ENCODE measurements around the gene IGFBP7.
A peak's percentile ranks its signal among the peaks of the same experiment; 100 is the strongest.

The IGFBP7 gene

DNA sequence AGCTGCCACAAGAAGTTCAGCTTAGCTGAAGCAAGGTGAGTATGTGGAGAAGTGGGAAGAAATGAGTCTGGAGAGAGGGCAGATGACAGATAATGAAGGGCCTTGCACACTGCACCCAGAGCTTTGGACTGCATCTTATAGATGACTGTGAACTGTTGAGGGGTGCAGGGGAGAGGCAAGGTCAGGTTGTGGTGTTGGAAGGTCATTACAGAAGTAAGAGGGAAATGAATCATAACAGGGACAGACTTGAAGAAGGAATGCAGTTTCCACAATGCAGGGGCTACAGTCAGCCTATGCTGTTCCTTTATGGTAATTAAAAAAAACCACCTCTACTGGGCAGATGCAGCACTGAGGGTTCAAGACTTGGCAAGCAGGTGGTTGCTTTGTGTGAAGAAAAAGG lies 4.8 kb upstream of the IGFBP7 start:
- no peak overlapping the region for H3K4me3 ChIP-seq (ENCODE audit: insufficient read depth, low read depth, low read length)
- H3K36me3 ChIP-seq (ENCODE audit: control insufficient read depth, insufficient read depth, low read length) = no peaks in the 10 kb centered on the region
- H3K4me1 ChIP-seq (ENCODE audit: control insufficient read depth, insufficient read depth, low read length) = peaks cover 10% of the 10 kb centered on the region
- no peak overlapping the region for H3K27ac ChIP-seq (ENCODE audit: insufficient read depth, low read depth, low read length, poor library complexity, severe bottlenecking)
- peaks cover 11% of the 10 kb centered on the region for H3K27me3 ChIP-seq (ENCODE audit: control insufficient read depth, insufficient read depth, low read length, poor library complexity, severe bottlenecking)
- H3K9me3 ChIP-seq (ENCODE audit: control insufficient read depth, low read length) = no peaks in the 10 kb centered on the region

DNA sequence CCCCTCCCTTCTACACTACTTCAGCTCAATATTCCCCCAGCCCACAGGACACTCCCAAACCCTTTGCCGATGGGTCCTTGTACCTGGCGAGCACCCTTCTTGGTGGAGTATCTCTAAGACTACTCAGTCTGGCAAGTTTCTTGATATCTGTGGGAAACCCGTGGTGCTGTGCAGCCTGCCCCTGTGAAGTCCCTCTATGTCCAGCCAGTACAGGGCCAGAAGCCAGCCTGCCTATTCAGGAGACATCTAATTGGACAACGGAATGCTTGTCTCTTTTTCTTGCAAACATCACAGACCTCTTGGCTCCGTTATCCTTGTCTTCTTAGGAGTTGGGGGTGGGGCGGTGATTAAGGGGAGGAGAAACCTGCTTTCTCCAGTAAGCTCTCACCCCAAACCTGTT lies 3.7 kb upstream of the IGFBP7 start:
- WGBS, 2 experiments = 78 to 91% methylated on average over 5 to 6 of the region's 6 CpGs
- Histone ChIP-seq H3K27ac (ENCODE audit: insufficient read depth, low read depth, low read length, poor library complexity, severe bottlenecking) (no peak overlapping the region), H3K27me3 (ENCODE audit: control insufficient read depth, insufficient read depth, low read length, poor library complexity, severe bottlenecking) (peaks cover 22% of the 10 kb centered on the region), H3K9me3 (ENCODE audit: control insufficient read depth, low read length) (no peaks in the 10 kb centered on the region), H3K4me1 (ENCODE audit: control insufficient read depth, insufficient read depth, low read length) (peaks cover 10% of the 10 kb centered on the region), H3K4me3 (ENCODE audit: insufficient read depth, low read depth, low read length) (no peak overlapping the region), H3K36me3 (ENCODE audit: control insufficient read depth, insufficient read depth, low read length) (no peaks in the 10 kb centered on the region)

DNA sequence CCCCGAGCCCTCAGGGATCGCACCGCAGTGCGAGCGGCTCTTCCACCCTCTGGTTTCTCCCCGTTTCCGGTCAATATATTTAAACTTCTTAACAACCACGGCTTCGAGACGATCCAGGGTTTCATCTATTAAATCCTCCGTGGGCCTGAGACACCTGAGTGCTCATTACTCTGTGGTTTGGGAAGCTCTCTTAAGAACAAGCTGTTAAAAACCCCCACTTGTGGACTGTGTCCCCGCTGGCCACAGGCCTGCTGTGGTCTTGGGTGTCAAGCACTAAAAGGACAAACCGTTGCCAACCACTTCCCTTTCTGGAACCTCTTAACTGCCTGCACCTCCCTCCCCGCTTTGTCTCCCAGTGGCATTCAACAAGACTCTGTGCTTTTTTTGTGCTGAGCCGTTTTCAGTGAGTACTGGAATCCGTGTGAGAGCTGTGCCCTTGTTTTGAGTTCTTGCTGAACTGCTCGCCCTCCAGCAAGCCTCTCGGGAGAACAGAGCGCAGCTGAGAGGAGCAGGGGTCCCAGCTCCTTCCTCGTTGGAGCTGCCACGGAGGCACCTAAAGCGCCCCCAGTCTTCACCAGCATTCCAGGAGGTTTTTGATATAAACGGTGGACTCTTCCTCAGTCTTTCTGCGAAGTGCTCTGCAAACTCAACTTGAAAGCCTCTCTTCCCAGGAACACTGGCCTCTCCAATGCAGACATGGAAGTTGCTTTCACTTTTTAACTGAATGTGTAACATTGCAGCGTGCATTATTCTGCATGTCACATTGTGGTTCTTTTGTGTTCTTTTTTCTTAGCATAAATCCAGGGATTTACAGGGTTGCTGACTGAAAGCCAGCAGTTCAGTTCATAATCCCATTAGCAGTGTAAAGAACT lies 691 bp upstream of the IGFBP7 start:
- H3K4me3 ChIP-seq (ENCODE audit: insufficient read depth, low read depth, low read length) = peak overlapping the region; percentile 45
- H3K9me3 ChIP-seq (ENCODE audit: control insufficient read depth, low read length) = no peaks in the 10 kb centered on the region
- peak overlapping the region; percentile 11 for H3K27ac ChIP-seq (ENCODE audit: insufficient read depth, low read depth, low read length, poor library complexity, severe bottlenecking)
- H3K4me1 ChIP-seq (ENCODE audit: control insufficient read depth, insufficient read depth, low read length) = peaks cover 10% of the 10 kb centered on the region
- H3K27me3 ChIP-seq (ENCODE audit: control insufficient read depth, insufficient read depth, low read length, poor library complexity, severe bottlenecking) = peaks cover 43% of the 10 kb centered on the region
- 5% methylated on average over 25 of the region's 25 CpGs for whole genome bisulfite sequencing, 2 experiments
- no peaks in the 10 kb centered on the region for H3K36me3 ChIP-seq (ENCODE audit: control insufficient read depth, insufficient read depth, low read length)

DNA sequence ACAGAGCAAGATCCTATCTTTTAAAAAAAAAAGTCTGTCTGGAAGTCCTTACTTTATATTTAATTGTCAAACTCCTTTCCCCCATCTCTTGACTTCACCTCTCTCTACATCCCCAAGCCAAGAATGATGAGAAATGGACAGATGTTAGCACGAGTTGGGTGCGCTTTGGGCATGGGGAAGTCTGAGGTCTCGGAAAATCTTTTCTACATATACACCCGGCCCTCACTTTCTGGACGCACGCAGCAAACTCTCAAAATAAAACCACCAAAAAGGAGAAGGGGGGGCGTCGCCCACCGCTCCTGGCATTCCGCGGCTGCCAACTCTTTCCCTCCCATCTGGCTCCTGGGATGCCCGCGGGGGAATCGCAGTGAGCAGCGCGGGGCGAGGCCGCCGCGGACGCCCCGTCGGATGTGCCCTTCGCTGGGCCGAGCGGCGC lies 756 bp downstream of the IGFBP7 start:
- Histone ChIP-seq H3K4me1 (ENCODE audit: control insufficient read depth, insufficient read depth, low read length) (peaks cover 10% of the 10 kb centered on the region), H3K4me3 (ENCODE audit: insufficient read depth, low read depth, low read length) (peak overlapping the region; percentile 45), H3K36me3 (ENCODE audit: control insufficient read depth, insufficient read depth, low read length) (no peaks in the 10 kb centered on the region), H3K27ac (ENCODE audit: insufficient read depth, low read depth, low read length, poor library complexity, severe bottlenecking) (no peak overlapping the region), H3K9me3 (ENCODE audit: control insufficient read depth, low read length) (no peaks in the 10 kb centered on the region), H3K27me3 (ENCODE audit: control insufficient read depth, insufficient read depth, low read length, poor library complexity, severe bottlenecking) (peaks cover 43% of the 10 kb centered on the region)
- WGBS, 2 experiments = 22 to 23% methylated on average over 27 of the region's 27 CpGs

GRCh38 chr4:57106181-57106580 lies 4.0 kb downstream of the IGFBP7 start:
- 82 to 97% methylated on average over 3 to 4 of the region's 4 CpGs for WGBS, 2 experiments
- Histone ChIP-seq H3K9me3 (ENCODE audit: control insufficient read depth, low read length) (no peaks in the 10 kb centered on the region), H3K36me3 (ENCODE audit: control insufficient read depth, insufficient read depth, low read length) (no peaks in the 10 kb centered on the region), H3K27ac (ENCODE audit: insufficient read depth, low read depth, low read length, poor library complexity, severe bottlenecking) (no peak overlapping the region), H3K27me3 (ENCODE audit: control insufficient read depth, insufficient read depth, low read length, poor library complexity, severe bottlenecking) (peaks cover 43% of the 10 kb centered on the region), H3K4me3 (ENCODE audit: insufficient read depth, low read depth, low read length) (no peak overlapping the region), H3K4me1 (ENCODE audit: control insufficient read depth, insufficient read depth, low read length) (peaks cover 21% of the 10 kb centered on the region)

DNA sequence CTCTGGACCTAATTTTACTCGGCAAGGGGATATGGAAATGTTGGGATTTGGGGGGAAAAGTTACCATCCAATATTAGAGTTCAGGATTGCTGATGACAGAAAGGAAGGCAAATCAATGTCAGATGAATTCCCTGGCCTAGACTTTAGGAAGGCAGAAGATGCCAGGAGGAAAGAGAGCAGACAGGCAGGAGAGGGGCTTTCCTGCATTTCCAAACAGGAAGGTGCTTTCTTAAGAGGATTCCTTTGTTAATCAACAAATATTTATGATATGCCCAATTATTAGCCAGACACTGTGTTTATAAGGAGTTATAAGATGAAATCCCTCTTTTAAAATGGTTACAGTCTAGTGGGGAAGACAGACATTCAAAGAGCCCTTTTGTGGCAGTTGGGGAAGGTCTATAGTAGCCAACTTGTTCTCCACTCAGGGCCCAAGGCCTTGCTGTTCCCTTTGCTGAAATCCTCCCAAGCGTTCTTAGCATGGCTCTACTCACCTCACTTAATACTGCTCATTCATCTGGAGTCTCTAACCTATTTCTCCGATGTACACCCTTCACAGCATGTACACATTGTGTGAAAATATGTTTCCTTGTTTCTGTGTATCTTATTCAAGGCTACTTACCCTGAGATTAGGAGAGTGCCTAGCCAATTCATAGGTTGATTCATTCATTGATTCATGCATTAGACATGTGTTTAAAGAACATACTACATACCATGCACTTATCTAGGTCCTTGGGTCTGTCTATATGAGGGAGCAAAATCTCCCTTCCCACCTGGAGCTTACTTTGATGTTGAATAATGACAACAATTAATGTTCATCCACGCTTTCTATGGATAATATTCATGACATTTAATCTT lies 5.3 kb downstream of the IGFBP7 start:
- peaks cover 20% of the 10 kb centered on the region for H3K4me1 ChIP-seq (ENCODE audit: control insufficient read depth, insufficient read depth, low read length)
- WGBS, 2 experiments = 81 to 94% methylated on average over 2 to 3 of the region's 4 CpGs
- no peaks in the 10 kb centered on the region for H3K9me3 ChIP-seq (ENCODE audit: control insufficient read depth, low read length)
- H3K36me3 ChIP-seq (ENCODE audit: control insufficient read depth, insufficient read depth, low read length) = no peaks in the 10 kb centered on the region
- no peak overlapping the region for H3K27ac ChIP-seq (ENCODE audit: insufficient read depth, low read depth, low read length, poor library complexity, severe bottlenecking)
- peaks cover 31% of the 10 kb centered on the region for H3K27me3 ChIP-seq (ENCODE audit: control insufficient read depth, insufficient read depth, low read length, poor library complexity, severe bottlenecking)
- no peak overlapping the region for H3K4me3 ChIP-seq (ENCODE audit: insufficient read depth, low read depth, low read length)

DNA sequence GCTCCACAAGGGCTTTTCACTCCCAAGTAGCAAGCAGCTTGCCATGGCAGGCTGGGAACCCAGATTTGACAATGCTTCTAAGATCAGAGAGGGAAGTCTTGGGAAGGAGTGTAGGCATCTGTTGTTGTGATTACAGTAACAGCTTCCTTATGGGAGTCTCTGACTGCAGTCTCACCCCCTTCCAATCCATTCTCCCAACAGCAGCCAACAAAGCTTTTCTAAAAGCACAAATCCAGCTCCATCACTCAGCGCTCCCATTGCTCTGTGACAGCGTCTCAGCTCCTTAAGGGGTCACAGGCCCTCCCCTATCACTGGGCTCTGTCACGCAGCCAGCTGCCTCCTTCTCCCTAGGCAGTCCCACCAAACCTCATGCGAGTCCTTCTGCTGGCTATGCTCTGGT lies 7.1 kb downstream of the IGFBP7 start:
- Histone ChIP-seq H3K9me3 (ENCODE audit: control insufficient read depth, low read length) (no peaks in the 10 kb centered on the region), H3K27ac (ENCODE audit: insufficient read depth, low read depth, low read length, poor library complexity, severe bottlenecking) (no peak overlapping the region), H3K4me3 (ENCODE audit: insufficient read depth, low read depth, low read length) (no peak overlapping the region), H3K36me3 (ENCODE audit: control insufficient read depth, insufficient read depth, low read length) (no peaks in the 10 kb centered on the region), H3K27me3 (ENCODE audit: control insufficient read depth, insufficient read depth, low read length, poor library complexity, severe bottlenecking) (peaks cover 12% of the 10 kb centered on the region), H3K4me1 (ENCODE audit: control insufficient read depth, insufficient read depth, low read length) (peaks cover 33% of the 10 kb centered on the region)
- 45 to 57% methylated on average over 4 of the region's 4 CpGs for WGBS, 2 experiments

GRCh38 chr4:57102050-57102624 lies 8.0 kb downstream of the IGFBP7 start:
- WGBS, 2 experiments = 64 to 71% methylated on average over 4 of the region's 4 CpGs
- H3K27ac ChIP-seq (ENCODE audit: insufficient read depth, low read depth, low read length, poor library complexity, severe bottlenecking) = no peak overlapping the region
- peaks cover 3% of the 10 kb centered on the region for H3K27me3 ChIP-seq (ENCODE audit: control insufficient read depth, insufficient read depth, low read length, poor library complexity, severe bottlenecking)
- no peaks in the 10 kb centered on the region for H3K9me3 ChIP-seq (ENCODE audit: control insufficient read depth, low read length)
- H3K4me1 ChIP-seq (ENCODE audit: control insufficient read depth, insufficient read depth, low read length) = peaks cover 38% of the 10 kb centered on the region
- no peaks in the 10 kb centered on the region for H3K36me3 ChIP-seq (ENCODE audit: control insufficient read depth, insufficient read depth, low read length)
- no peak overlapping the region for H3K4me3 ChIP-seq (ENCODE audit: insufficient read depth, low read depth, low read length)

- Histone ChIP-seq H3K27me3 (ENCODE audit: control insufficient read depth, insufficient read depth, low read length, poor library complexity, severe bottlenecking) (no peaks in the 10 kb centered on the region), H3K4me3 (ENCODE audit: insufficient read depth, low read depth, low read length) (no peak overlapping the region), H3K4me1 (ENCODE audit: control insufficient read depth, insufficient read depth, low read length) (peaks cover 38% of the 10 kb centered on the region), H3K27ac (ENCODE audit: insufficient read depth, low read depth, low read length, poor library complexity, severe bottlenecking) (no peak overlapping the region), H3K36me3 (ENCODE audit: control insufficient read depth, insufficient read depth, low read length) (no peaks in the 10 kb centered on the region), H3K9me3 (ENCODE audit: control insufficient read depth, low read length) (no peaks in the 10 kb centered on the region)
- 49 to 52% methylated on average over 3 of the region's 4 CpGs for WGBS, 2 experiments
Observed at GRCh38 chr4:57100979-57101651, 9.1 kb downstream of the IGFBP7 start.
